HG02870 (cell line): ENCODE results near the gene INAFM2.

Experiments
- ATAC-seq: cut with Tn5 transposase; IDR thresholded peaks from one replicate; pipeline ENCODE4 v1.9.1; 2021; ENCODE audit warnings: mild to moderate bottlenecking, moderate library complexity; ENCODE audit not compliant: unreplicated experiment

Gene INAFM2

DNA sequence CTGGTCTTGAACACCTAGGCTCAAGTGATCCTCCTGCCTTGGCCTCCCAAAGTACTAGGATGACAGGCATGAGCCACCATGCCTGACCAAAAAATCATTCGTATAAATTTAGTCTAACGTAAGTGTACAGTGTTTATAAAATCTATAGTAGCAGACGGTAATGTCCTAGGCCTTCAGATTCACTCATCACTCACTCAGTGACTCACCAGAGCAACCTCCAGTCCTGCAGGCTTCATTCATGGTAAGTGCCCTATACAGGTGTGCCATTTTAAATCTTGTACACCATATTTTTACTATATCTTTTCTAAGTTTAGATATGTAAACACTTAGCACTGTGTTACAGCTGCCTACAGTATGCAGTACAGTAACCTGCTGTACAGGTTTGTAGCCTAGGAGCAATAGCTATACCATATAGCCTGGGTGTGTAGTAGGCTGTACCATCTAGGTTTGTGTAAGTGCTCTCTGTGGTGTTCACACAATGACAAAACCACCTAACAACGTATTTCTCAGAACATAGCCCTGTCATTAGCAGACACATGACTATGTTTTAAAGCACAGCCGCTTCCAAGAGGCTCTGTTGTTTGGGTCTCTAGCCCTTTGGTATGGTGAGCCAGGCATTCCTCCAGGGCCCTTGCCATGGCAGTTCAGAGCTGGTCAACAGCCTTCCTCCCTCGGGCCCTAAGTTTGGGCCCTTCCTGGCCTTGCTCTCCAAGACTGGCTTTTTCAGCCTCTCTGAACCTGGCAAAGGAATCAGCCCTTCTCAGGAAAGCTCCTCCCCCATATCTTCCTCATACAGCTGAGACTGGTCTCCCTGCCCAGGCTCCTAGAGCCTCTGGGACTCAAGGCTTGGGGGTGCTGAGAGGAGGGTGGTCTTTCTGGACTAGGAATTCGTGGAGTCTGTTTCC lies 19.2 kb downstream of the INAFM2 start:
- no peak for ATAC-seq

DNA sequence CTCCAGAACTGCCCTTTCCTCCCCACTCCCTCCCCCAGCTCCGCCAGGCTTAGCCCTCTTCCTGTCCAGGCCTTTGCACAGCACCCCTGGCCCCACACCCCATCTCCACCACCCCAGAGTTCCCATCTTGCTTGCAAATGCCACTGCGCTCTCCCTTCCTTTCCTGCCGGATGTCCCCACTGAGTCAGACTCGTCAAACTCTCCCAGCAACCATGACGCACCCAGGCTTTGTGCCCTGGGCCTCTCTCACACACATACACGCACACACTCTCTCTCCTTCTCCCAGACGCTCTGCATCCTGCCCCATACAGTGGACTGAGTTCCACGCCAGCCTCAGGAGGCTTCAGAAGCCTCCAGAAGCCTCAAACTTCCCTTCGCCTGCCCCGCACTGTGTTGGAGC lies 20.0 kb downstream of the INAFM2 start:
- ATAC-seq = no peak

DNA sequence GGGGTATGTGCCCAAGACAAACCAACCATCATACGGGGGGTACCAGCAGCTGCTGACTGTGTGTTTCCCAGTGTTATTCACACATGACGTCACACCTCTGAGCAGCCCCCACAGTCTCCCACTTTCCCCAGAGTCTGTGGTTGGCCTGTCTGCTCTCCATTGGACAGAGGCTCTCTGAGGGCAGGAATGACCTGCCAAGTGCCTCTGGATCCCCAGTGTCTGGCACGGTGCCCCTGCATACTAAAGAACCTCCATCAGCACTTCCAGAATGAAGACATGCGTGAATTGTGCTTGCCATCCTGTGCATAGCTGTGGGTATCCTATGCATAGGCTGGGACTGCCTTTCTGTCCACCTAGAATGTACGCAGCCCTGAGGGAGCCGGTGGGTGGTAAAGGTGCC lies 20.7 kb downstream of the INAFM2 start:
- no peak for ATAC-seq

DNA sequence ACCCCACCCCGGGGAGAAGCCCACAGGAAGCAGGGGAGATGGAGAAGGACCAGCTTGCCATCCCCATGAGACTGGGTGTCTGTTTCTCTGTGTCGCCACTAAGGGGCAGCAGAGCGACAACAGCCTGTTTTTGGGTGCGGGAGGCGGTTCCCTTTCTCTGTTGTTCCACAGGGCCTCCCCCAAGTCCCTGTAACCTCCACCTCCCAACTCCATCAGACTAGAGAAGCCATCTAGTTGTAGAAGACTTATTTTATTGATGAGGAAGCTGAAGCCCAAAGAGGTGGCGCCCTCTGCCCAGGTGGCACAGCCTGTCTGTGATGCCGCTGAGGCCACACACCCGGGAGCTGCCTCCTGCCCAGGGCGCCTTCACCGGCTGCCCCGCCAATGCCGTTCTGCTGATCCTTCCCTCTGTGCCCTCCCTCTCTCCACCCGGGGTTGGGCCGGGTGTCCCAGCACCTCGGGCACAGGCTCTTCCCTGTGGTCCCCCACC lies 21.2 kb downstream of the INAFM2 start:
- no peak for ATAC-seq

DNA sequence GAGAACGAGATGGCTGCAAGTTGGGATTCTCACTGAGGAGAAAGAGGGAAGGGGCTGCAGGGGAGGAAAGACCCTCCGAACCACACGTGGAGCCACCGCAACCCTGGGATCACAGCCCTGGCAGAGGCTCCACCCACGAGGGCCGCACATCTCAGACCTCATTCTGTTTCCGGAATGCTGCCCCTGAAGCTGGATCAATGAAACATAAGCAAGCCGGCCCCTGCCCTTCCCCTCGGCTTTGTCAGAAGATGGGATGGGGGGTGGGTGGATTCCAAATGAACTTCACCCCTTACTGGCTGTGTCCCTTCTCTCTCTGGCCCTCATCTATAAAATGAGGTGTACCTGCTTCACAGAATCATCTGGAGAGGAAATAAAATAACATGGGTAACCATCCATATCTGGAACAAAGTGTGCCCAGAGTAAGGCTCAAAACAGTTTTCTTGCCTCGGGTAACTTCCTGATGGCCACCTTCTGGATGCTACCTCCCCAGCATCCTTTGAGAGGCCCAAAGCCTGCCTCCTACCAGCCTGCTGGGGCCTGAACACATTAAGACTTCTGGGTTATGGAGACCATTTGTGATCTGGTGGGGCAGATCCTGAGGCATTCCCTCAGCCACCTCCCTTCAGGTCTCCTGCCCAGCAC lies 21.9 kb downstream of the INAFM2 start:
- ATAC-seq = no peak

DNA sequence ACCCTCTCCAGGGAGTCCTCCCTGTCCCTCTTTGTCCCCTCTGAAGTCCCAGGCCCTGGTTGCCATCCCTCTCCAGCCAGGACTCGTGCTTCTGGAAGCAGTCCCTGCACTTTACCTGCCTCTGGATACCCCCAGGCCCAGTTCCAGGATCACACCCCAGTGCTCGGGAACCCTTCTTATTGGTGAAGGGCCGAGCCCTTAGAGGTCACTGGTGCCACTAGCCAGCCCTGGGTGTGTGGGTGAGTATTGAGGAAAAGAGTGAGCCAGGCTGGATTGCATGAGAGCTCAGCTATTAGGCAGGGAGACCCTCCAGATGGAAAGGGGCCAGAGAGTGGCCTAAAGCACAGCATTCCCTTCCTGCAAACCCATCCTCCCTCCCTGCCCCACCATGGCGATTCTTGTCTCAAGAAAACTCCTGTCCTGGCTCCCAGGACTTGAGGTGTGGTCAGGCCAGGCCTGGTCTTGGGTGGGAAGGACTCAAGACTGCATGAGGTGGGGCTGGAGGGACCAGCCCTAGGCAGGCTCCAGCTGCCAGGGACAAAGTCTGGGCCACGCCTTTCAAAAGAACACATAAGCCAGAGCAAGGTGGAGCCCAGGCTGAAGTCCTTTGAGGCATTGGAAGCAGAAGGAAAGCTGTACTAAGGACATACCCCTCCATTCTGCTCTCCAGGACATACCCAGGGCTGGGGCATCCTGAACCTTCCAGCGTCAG lies 22.5 kb downstream of the INAFM2 start:
- no peak for ATAC-seq

DNA sequence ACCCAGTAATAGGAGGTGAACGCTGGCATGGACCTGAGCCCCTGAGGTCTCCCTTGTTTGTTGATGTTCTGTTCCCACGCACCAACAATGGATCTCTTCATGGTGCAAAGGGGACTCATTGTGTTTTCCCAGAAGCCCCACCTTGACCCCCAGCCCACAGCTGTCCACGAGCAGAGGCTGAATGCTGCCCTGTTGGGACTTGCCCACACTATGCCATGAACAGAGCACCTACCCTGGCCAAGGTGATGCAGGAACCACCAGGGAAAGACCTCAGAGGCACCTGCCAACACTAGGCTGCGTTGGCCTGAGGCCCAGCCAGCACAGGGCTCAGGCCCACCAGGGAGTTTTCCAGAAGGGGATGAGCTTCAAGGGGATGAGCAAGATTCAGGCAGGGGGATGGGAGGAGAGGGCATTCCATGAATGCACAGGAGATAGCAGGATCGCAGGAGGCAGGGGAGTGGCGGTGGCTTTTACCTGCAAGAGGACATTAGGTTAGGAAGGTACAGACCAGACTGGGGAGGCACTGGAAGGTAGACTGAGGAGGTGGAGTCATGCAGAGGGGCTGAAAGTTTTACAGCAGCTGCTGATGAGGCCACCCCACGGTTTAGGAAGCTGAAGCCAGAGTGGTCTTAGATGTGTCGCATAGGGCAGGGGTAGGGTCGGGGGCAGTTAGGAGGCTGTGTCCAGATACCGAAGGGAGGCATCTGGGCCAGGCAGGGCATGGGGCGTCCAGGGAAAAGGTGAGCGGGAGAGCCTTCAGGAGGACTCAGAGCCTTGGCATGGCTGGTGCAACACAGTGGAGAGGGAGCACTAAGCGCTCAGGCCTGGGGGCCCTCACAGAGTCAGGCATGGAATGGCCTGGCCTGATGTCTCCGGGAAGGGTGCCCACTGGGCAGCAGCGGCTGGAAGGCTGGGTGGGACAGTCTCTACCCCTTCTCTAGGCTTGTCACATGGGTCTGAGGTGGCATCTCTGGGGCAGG lies 23.4 kb downstream of the INAFM2 start:
- no peak for ATAC-seq

DNA sequence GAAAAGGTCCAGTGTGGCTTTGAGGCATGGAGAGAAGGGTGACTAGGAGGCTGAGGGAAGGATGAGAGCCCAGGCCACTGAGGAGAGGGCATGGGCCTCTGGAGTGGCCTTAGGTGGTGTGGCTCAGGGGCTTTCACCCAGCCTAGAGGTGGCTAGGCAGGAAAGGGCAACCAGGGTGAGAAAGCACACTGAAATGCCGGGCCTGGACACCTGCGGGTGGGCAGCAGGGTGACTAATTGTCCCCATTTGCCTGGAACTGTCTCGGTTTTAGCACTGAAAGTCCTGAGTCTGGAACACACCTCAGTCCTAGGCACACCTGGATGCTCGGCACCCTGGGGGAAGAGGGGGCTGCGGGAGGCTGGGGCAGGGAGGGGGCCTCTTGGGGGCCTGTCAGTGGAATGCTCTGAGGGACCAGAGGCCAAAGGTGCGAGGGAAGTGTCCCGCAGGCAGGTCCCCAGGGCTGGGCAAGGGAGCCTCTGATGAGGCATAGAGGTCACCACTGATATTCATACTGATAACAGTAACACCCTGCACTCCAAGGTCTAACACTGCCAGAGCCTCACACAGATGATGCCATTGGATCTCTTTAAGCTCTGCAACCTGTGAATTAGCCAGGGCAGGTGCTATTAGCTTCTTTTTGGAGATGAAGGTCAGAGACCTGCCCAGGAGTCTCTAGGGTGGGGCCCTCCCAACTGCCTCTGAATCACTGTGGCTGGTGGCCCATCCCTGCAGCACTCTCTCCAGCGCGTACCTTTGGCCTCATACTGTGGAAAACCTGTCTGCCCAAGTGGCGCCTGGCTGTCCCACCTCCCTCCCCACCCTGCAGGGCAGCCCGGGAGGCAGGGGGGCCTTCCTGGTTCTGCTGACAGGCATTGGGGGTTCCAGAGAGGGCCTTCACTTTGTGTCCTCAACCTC lies 24.3 kb downstream of the INAFM2 start:
- no peak for ATAC-seq

DNA sequence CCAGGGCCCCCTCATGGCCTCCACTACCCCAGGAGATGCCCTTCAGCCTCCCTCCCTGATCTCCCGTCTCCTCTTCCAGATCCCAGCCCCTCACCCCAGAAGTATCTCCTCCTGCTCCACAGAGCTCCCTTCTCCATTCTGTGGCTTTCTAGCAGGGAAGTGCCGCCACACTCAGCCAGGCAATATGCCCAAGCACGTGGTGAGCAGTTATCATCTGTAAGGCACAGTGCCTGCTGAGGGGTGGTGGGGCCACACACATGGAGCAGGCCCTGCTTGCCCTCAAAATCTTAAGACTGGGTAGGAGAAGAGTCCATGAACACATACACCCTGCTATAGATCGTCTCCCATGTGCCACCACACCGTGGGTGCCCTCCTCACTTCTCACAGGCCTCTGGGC lies 25.0 kb downstream of the INAFM2 start:
- no peak for ATAC-seq

DNA sequence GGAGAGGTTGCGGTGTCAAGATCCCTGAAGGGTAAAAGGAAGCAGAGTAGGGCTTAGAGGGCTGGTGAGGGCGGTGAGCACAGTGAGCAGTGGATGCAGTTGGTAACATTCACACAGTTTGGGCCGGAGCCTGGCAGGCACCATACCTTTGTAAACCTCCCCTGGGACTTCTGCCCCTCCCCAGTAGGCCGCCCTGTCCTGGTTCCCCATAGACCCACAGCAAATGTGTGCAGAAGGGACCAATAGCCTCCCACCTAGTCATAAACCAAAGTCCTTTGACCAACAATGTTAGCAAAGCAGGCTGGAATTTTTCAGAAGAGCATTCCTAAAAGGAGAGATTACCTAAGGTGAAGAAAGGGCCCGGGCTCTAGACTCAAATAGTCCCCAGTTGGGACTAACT lies 25.7 kb downstream of the INAFM2 start:
- ATAC-seq = no peak

DNA sequence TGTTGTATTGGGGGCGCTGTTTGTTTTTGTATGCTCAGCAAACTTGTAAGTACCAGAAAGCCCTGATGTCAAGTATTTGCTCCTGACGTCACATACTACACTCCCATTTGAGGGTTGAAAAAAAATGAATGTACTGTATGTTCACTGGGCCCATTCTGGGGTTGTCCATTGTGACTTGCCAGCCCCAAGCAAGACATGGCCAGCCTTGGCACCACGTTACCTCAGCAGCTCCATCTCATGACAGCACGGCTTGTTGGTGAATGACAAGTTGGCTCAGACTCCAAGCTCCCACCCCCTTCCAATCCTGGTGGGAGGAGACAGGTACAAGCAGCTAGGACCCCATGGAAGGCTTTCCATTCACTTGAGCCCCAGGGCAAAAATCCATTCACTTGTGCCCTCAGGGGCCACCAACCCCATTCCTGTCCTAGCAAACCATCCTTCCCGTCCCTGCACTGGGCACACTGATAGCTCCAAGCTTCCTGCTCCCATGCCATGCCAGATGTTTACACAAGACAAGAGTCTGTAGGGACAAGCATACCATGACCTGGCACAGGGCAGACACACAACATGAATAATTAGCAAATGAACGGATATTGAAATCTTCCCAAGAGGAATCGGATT lies 28.9 kb downstream of the INAFM2 start:
- no peak for ATAC-seq

DNA sequence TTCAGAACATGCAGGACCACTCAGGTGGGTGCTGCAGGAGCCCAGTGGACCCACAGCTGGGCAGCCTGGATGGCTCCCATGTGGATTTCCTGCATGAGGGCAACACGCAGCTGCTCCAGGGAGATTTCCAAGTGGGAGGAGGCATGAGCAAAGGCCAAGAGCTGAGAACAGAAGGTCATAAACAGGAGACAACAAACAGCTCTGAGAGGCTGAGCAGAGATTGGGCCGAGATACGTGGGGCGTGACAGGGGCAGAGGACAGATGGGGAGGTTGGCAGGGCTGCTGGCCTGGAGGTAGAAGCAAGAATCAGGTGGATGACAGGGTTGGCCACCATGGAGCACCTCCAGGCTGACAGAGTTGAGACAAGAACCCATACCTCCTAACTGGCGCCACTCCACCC lies 30.2 kb downstream of the INAFM2 start:
- ATAC-seq = no peak

DNA sequence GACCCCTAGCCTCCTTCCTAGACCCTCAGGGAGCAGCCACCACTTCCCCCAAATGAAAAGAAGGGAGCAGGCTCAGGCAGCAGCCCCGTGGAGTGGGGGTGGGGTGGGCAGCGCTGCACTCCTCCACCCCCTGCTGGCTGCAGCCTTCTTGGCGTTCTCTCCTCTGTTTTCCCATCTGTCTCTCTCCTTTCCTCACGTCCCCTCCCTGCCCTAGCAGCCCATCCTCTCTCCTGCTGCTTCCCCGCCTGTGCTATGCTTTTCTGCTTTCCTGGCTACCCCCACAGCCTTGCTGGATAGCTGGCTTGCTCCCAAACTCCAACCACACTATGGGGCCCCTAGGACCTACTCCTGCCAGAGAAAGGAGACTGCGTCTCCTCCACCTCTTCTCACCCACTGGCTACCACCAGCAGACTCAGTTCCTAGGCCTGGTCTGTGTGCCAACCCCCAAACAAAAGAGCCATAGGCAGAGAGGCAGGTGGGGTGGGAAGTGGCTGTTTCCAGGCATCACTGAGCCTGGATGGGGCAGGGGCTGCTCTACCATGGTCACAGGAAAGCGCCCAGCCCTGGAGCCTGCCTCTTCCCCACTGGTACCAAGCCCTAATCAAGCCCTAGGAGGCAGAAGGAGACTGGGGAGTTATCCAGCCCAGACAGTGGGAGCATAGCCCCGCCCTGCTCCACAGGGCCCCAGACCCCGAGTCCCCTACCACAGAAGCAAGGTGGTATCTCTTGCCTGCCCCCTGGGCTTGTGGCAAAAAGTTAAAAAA lies 31.1 kb downstream of the INAFM2 start:
- ATAC-seq = no peak

DNA sequence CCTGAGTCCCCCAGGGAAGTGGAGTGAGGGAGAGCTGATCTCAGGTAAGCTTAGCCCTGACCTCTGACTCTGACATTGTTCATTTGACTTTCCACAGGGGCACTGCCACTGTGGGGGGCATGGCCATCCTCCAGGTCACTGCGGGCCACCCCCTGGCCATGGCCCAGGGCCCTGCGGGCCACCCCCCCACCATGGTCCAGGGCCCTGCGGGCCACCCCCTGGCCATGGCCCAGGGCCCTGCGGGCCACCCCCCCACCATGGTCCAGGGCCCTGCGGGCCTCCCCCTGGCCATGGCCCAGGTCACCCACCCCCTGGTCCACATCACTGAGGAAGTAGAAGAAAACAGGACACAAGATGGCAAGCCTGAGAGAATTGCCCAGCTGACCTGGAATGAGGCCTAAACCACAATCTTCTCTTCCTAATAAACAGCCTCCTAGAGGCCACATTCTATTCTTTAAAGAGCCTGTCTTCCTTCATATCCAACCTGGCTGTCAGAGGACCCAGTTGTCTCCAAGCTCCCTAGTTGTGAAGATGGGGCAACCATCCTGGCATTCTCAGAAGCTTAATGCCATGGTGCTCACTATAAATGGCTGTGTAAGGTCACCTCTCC lies 32.6 kb downstream of the INAFM2 start:
- ATAC-seq = no peak

DNA sequence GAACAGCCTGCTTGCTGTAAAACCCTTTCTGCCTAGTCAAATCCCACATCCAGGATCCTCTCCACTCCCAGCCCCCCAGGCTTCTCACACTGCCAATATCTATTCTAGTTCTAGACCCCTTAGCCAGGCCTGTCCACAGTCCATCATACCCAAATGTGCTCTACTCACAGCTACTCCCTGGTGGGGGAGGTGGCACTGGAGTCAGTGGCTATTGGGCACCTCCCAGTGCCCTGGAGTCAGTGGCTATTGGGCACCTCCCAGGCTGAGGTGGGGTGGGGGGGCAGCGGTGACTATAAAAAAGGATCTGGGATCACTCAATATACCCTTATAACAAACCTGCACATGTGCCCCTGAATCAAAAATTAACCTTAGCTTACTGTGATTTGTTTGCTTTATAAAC lies 33.8 kb downstream of the INAFM2 start:
- ATAC-seq = no peak

DNA sequence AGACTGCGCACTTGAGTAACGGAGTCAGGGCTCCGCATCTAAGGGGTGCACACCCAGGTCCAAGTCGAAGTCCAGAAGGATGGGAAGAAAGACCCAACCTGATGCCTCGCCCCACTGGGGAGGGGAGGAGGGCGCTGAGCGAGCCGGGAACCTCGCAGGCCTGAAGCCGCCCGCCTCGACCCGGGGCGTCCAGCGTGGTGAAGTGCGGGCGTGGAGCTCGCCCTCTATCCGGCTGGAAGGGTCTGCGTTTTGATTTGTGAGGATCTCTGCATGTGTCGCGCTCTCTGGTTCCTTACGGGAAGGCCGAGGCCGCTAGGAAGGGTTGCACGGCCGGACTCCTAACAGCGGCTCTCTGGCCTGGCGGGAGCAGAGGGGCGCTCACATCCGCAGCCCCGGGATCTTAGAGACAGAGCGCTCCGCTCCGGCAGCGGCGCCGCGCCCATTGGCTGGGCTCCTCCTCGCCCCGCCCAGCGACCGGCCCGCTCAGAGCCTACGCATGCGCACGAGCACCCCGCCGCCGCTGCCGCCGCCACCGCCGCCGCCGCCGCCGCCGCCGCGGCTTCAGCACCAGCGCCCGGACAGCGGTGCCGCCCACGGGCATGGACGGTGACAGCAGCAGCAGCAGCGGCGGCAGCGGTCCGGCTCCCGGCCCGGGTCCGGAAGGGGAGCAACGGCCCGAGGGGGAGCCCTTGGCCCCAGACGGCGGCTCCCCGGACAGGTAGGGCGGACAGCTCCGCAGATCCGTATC lies 34.4 kb downstream of the INAFM2 start, which contains the start of gene DISP2:
TSS of gene DISP2 (plus strand) at position 497 of the 748 bp plus-strand sequence. CDS start at position 600, 103 bp downstream.
- peak; percentile 71 for ATAC-seq
